Trophoblast cell (in vitro differentiated cells and primary cell): Measurements from ENCODE around the gene CMTR1.

Experiments used
- DNase-seq, 2 donors: peaks; one replicate each; pipeline ENCODE4 v3.0.0-alpha.2; 2016
- H2AFZ ChIP-seq: 2 replicates; pipeline ENCODE4 v1.6.1; 2013; ENCODE audit warnings: low read length, moderate library complexity, mild to moderate bottlenecking; ENCODE audit not compliant: insufficient read depth, poor library complexity
- H2AK5ac ChIP-seq: 2 replicates; pipeline ENCODE4 v1.6.1; 2013; ENCODE audit warnings: mild to moderate bottlenecking, low read length
- H2BK120ac ChIP-seq: 2 replicates; pipeline ENCODE4 v1.6.1; 2013; ENCODE audit warnings: low read length, mild to moderate bottlenecking, moderate library complexity; ENCODE audit not compliant: insufficient read depth, poor library complexity
- H2BK12ac ChIP-seq: 2 replicates; pipeline ENCODE4 v1.6.1; 2013; ENCODE audit warnings: mild to moderate bottlenecking, low read length, moderate library complexity
- H2BK5ac ChIP-seq: 2 replicates; pipeline ENCODE4 v1.6.1; 2013; ENCODE audit warnings: low read length, low read depth, moderate library complexity, mild to moderate bottlenecking; ENCODE audit not compliant: poor library complexity
- H3K14ac ChIP-seq: 2 replicates; pipeline ENCODE4 v1.6.1; 2013; ENCODE audit warnings: mild to moderate bottlenecking, low read length
- H3K18ac ChIP-seq: 2 replicates; pipeline ENCODE4 v1.6.1; 2013; ENCODE audit warnings: mild to moderate bottlenecking, low read length
- H3K23ac ChIP-seq: 2 replicates; pipeline ENCODE4 v1.6.1; 2013; ENCODE audit warnings: low read length
- H3K27ac ChIP-seq: 2 replicates; pipeline ENCODE4 v1.5.1; 2013; ENCODE audit warnings: low read depth, mild to moderate bottlenecking, inconsistent platforms, low read length, moderate library complexity
- H3K27me3 ChIP-seq: 2 replicates; pipeline ENCODE4 v1.6.1; 2013; ENCODE audit warnings: inconsistent platforms, mild to moderate bottlenecking, low read length, moderate library complexity; ENCODE audit not compliant: insufficient read depth
- H3K36me3 ChIP-seq, 2 experiments: 1 replicate in 1 of 2; 2 replicates in 1 of 2; pipeline ENCODE4 v1.6.1; 2013; ENCODE audit warnings: low read length in 2 of 2, mild to moderate bottlenecking in 2 of 2, moderate library complexity in 1 of 2; ENCODE audit not compliant: insufficient read depth in 2 of 2, control insufficient read depth in 1 of 2
- H3K4ac ChIP-seq: 2 replicates; pipeline ENCODE4 v1.6.1; 2013; ENCODE audit warnings: low read depth, mild to moderate bottlenecking, low read length, moderate library complexity
- H3K4me1 ChIP-seq, 2 experiments: 1 replicate in 1 of 2; 2 replicates in 1 of 2; pipeline ENCODE4 v1.6.1; 2013; ENCODE audit warnings: low read length in 2 of 2, mild to moderate bottlenecking in 2 of 2, moderate library complexity in 1 of 2; ENCODE audit not compliant: insufficient read depth in 2 of 2, control insufficient read depth in 1 of 2
- H3K4me2 ChIP-seq: 2 replicates; pipeline ENCODE4 v1.6.1; 2013; ENCODE audit warnings: inconsistent platforms, mild to moderate bottlenecking, low read length, moderate library complexity
- H3K4me3 ChIP-seq: 2 replicates; pipeline ENCODE4 v1.5.1; 2013; ENCODE audit warnings: mild to moderate bottlenecking, low read depth, low read length, inconsistent platforms
- H3K79me1 ChIP-seq: one replicate; pipeline ENCODE4 v1.6.1; 2013; ENCODE audit warnings: low read length
- H3K79me2 ChIP-seq: 2 replicates; pipeline ENCODE4 v1.6.1; 2013; ENCODE audit warnings: low read length, mild to moderate bottlenecking; ENCODE audit not compliant: control insufficient read depth, insufficient read depth, poor library complexity
- H3K9ac ChIP-seq: 2 replicates; pipeline ENCODE4 v1.6.1; 2013; ENCODE audit warnings: mild to moderate bottlenecking, low read length
- H3K9me3 ChIP-seq: 2 replicates; pipeline ENCODE4 v1.6.1; 2013; ENCODE audit warnings: low read depth, mild to moderate bottlenecking, control low read depth, inconsistent platforms, low read length; ENCODE audit not compliant: insufficient read depth
- H4K12ac ChIP-seq: 2 replicates; pipeline ENCODE4 v1.6.1; 2013; ENCODE audit warnings: low read depth, mild to moderate bottlenecking, low read length, moderate library complexity
- H4K8ac ChIP-seq: 2 replicates; pipeline ENCODE4 v1.6.1; 2013; ENCODE audit warnings: low read depth, mild to moderate bottlenecking, low read length, moderate library complexity
- H4K91ac ChIP-seq: one replicate; pipeline ENCODE4 v1.6.1; 2013; ENCODE audit warnings: low read depth, mild to moderate bottlenecking, low read length, moderate library complexity
- WGBS: extraction: QIAGEN DNeasy Blood & Tissue Kit; methylation state at CpG from one replicate; pipeline ENCODE4 v1.1.7; 2013; ENCODE audit warnings: missing lambda C conversion rate; ENCODE audit not compliant: insufficient read length, insufficient coverage; ENCODE audit errors: extremely low coverage; 5-methylcytosine and 5-hydroxymethylcytosine counted together

The CMTR1 gene

DNA sequence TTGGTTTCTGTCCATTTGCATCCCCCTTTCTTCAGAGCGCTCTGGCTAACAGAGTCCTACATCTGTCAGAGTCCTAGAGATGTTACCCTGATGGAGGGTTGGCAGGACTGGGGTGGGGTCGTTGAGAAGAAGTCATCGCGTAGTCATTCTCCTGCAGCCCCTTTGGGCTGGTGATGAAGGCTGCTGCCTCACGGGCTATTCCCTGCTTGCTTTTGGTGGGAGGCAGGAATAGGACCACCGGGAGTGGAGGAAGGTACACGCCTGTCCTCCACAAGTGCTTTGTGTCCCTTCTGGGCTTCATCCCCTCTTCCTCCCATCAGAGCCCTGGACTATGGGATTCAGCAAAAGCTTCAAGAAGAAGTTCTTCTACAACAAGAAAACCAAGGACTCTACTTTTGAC is 45.8 kb downstream of the CMTR1 start:
- H3K27ac ChIP-seq: no peak overlapping the region
- H3K79me1 ChIP-seq: no peaks in the 10 kb centered on the region
- H2BK5ac ChIP-seq: no peak overlapping the region
- no peak overlapping the region for H3K4me2 ChIP-seq
- H3K4ac ChIP-seq: no peak overlapping the region
- DNase-seq: no peak
- no peak overlapping the region for H3K18ac ChIP-seq
- no peak overlapping the region for H2BK12ac ChIP-seq
- WGBS: no CpG with 5 or more reads among the region's 7 CpGs
- no peaks in the 10 kb centered on the region for H3K9me3 ChIP-seq
- H3K23ac ChIP-seq: no peak overlapping the region
- no peaks in the 10 kb centered on the region for H3K79me2 ChIP-seq
- H3K9ac ChIP-seq: no peak overlapping the region
- no peak overlapping the region for H4K12ac ChIP-seq
- no peak overlapping the region for H2AK5ac ChIP-seq
- no peak overlapping the region for H4K91ac ChIP-seq
- H3K4me1 ChIP-seq: no peaks in the 10 kb centered on the region
- no peak overlapping the region for H2BK120ac ChIP-seq
- H2AFZ ChIP-seq: no peak overlapping the region
- H3K36me3 ChIP-seq: peaks cover 67 to 90% of the 10 kb centered on the region in 2 experiments
- no peaks in the 10 kb centered on the region for H3K27me3 ChIP-seq
- H3K14ac ChIP-seq: no peak overlapping the region
- H4K8ac ChIP-seq: no peak overlapping the region
- no peak overlapping the region for H3K4me3 ChIP-seq

DNA sequence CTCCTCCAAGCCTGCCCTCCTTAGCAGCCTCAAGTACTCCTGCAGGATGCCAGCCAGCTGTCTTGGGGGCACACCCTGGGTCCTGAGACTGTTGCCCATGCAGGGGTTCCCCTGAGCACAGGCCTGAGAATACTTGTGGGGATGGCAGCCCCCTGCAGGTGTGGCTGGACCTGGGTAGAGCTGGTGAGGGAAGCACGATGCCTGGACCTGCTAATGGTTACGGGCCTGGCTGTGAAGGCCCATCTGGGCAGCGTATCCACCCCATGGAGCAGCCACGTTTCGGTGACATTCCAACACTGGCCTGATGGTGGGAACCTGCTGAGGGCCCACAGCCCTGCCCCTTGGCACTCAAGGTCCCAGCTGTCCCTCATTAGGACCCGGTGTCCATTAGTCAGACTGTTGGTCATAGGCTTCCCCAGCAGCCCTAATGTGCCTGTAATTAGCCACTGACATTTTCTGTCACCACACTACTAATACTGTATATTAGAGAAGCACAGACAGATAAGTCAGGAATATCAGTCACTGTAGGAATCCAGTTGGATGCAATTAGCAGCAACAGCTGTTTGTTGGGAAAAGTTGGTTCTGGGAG is 46.3 kb downstream of the CMTR1 start:
- no peak for DNase-seq

DNA sequence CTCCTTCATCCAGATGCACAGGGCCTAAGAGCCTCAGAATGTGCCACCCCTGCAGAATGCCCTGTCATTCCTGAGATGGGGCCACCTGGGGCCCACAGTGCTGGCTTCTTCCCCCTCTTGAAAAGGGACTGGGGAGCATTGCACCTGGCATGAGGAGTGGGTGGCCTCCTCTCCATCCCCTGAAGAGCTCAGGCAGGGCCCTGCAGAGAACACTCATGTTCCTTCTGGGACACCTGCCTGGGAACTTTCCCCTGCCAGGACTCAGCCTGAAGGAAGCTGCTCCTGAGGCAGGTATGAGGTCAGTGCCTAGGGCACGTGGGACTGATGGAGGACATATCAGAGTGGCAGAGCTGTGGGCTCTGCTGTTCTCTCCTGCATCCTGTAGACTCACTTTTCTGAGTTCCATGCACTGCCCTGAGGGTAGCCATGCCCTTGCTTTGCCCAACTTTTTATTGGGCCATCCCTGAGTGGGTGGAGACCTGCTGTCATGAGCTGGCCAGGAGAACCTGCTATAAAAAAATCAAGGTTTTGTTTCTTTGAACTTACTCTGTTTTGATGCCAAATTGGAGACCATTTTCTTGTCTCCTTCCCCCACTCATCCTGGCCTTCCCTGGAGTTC is 47.2 kb downstream of the CMTR1 start:
- Histone ChIP-seq H2BK5ac (no peak overlapping the region), H3K9me3 (no peaks in the 10 kb centered on the region), H4K91ac (no peak overlapping the region), H3K14ac (no peak overlapping the region), H2AFZ (no peak overlapping the region), H4K12ac (no peak overlapping the region), H3K27me3 (no peaks in the 10 kb centered on the region), H3K4me2 (no peak overlapping the region), H3K4ac (no peak overlapping the region), H3K4me3 (no peak overlapping the region), H2BK12ac (no peak overlapping the region), H2BK120ac (no peak overlapping the region), H3K36me3 (peaks cover 57 to 78% of the 10 kb centered on the region in 2 experiments), H3K23ac (no peak overlapping the region), H3K79me2 (no peaks in the 10 kb centered on the region), H3K4me1 (no peaks in the 10 kb centered on the region), H4K8ac (no peak overlapping the region), H3K79me1 (no peaks in the 10 kb centered on the region), H3K9ac (no peak overlapping the region), H3K27ac (no peak overlapping the region), H3K18ac (no peak overlapping the region), H2AK5ac (no peak overlapping the region)
- DNase-seq: no peak
- WGBS: no CpG with 5 or more reads among the region's 1 CpG

More for the DNA sequence above, 46.3 kb downstream of the CMTR1 start:
- Histone ChIP-seq H2BK5ac (no peak overlapping the region), H2BK120ac (no peak overlapping the region), H3K4me2 (no peak overlapping the region), H3K27ac (no peak overlapping the region), H3K4ac (no peak overlapping the region), H3K14ac (no peak overlapping the region), H3K27me3 (no peaks in the 10 kb centered on the region), H3K79me1 (no peaks in the 10 kb centered on the region), H3K36me3 (peaks cover 66 to 87% of the 10 kb centered on the region in 2 experiments), H3K18ac (no peak overlapping the region), H4K8ac (no peak overlapping the region), H3K4me3 (no peak overlapping the region), H4K91ac (no peak overlapping the region), H3K9ac (no peak overlapping the region), H3K23ac (no peak overlapping the region), H3K79me2 (no peaks in the 10 kb centered on the region), H3K4me1 (no peaks in the 10 kb centered on the region), H3K9me3 (no peaks in the 10 kb centered on the region), H2AFZ (no peak overlapping the region), H2BK12ac (no peak overlapping the region), H2AK5ac (no peak overlapping the region), H4K12ac (no peak overlapping the region)
- no CpG with 5 or more reads among the region's 6 CpGs for WGBS

DNA sequence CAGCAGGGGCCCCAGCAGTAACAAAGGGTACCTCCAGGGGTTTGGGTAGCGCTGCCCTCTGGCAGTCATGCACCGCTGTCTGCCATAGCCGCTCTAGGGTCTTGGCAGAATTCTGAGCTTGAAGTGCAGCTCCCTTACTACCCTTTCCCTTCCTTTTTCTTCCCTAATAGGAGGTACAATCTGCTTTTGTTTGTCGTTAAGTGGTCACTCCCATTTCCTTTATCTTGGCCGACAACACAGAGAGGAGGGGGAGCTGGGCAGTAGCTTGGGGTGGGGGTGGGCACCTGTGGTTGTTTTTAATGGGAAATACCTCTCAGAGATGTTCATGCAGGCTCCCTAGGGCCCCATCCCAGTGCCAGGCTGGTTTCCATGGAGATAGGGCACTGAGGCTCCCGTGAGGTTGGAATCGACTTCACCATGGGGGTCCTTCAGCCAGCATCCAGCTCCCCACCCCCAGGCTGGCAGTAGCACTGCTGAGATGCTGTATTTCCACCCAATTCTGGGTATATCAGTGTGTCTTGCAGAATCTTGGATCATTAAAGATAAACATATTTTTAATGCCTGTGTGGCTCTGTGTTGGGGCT is 48.0 kb downstream of the CMTR1 start:
- Histone ChIP-seq H2BK120ac (no peak overlapping the region), H3K9ac (no peak overlapping the region), H3K27ac (no peak overlapping the region), H2BK5ac (no peak overlapping the region), H3K4me2 (no peak overlapping the region), H3K27me3 (no peaks in the 10 kb centered on the region), H4K12ac (no peak overlapping the region), H3K36me3 (peaks cover 51 to 71% of the 10 kb centered on the region in 2 experiments), H3K18ac (no peak overlapping the region), H3K4me1 (no peaks in the 10 kb centered on the region), H4K8ac (no peak overlapping the region), H3K79me2 (no peaks in the 10 kb centered on the region), H2BK12ac (no peak overlapping the region), H3K79me1 (no peaks in the 10 kb centered on the region), H3K4me3 (no peak overlapping the region), H3K9me3 (no peaks in the 10 kb centered on the region), H4K91ac (no peak overlapping the region), H2AK5ac (no peak overlapping the region), H2AFZ (no peak overlapping the region), H3K14ac (no peak overlapping the region), H3K4ac (no peak overlapping the region), H3K23ac (no peak overlapping the region)
- no peak for DNase-seq
- WGBS: no CpG with 5 or more reads among the region's 7 CpGs
